Neuronal stem cell (in vitro differentiated cells): ENCODE measurements around the gene SOCS6.

ENCODE experiments used
- DNase-seq: peaks from one replicate; pipeline ENCODE4 v3.0.0-alpha.2; 2013; ENCODE audit warnings: low spot score
- H2AFZ ChIP-seq: one replicate; pipeline ENCODE4 v1.6.1; 2013; ENCODE audit warnings: mild to moderate bottlenecking, low read length, inconsistent platforms
- H2AK5ac ChIP-seq: 2 replicates; pipeline ENCODE4 v1.6.1; 2013; ENCODE audit warnings: low read depth, mild to moderate bottlenecking, inconsistent platforms, low read length, moderate library complexity, mixed read lengths
- H2BK120ac ChIP-seq: 2 replicates; pipeline ENCODE4 v1.6.1; 2013; ENCODE audit warnings: low read depth, mild to moderate bottlenecking, inconsistent platforms, low read length, moderate library complexity, mixed read lengths
- H2BK12ac ChIP-seq: one replicate; pipeline ENCODE4 v1.6.1; 2013; ENCODE audit warnings: low read length, inconsistent platforms
- H2BK15ac ChIP-seq: 2 replicates; pipeline ENCODE4 v1.6.1; 2013; ENCODE audit warnings: mild to moderate bottlenecking, low read length, inconsistent platforms, mixed read lengths
- H2BK5ac ChIP-seq: one replicate; pipeline ENCODE4 v1.6.1; 2013; ENCODE audit warnings: inconsistent platforms, mild to moderate bottlenecking, low read length, moderate library complexity
- H3K14ac ChIP-seq: one replicate; pipeline ENCODE4 v1.6.1; 2013; ENCODE audit warnings: low read length, inconsistent platforms
- H3K18ac ChIP-seq: 2 replicates; pipeline ENCODE4 v1.6.1; 2013; ENCODE audit warnings: low read length, inconsistent platforms
- H3K23ac ChIP-seq: 2 replicates; pipeline ENCODE4 v1.6.1; 2013; ENCODE audit warnings: low read depth, mild to moderate bottlenecking, mixed read lengths, low read length, inconsistent platforms; ENCODE audit not compliant: poor library complexity
- H3K27ac ChIP-seq: replicated peaks from 3 replicates; pipeline ENCODE4 v1.5.1; 2013; ENCODE audit warnings: low read length, inconsistent platforms
- H3K27me3 ChIP-seq, 3 experiments: 2 replicates each; pipeline ENCODE4 v1.6.1; 2013; ENCODE audit warnings: low read length in 3 of 3, mild to moderate bottlenecking in 2 of 3, inconsistent platforms in 1 of 3, low read depth in 1 of 3, mixed read lengths in 1 of 3, moderate library complexity in 1 of 3; ENCODE audit not compliant: control insufficient read depth in 3 of 3, insufficient read depth in 3 of 3
- H3K36me3 ChIP-seq, 2 donors: replicated peaks in 1 of 2; 2 replicates each; pipeline ENCODE4 v1.6.1; 2013; ENCODE audit warnings: low read length in 2 of 2; ENCODE audit not compliant: control insufficient read depth in 2 of 2, insufficient read depth in 2 of 2
- H3K4ac ChIP-seq: 2 replicates; pipeline ENCODE4 v1.6.1; 2013; ENCODE audit warnings: inconsistent platforms, mild to moderate bottlenecking, low read length, moderate library complexity
- H3K4me1 ChIP-seq, 2 donors: 1 replicate in 1 of 2; 2 replicates in 1 of 2; pipeline ENCODE4 v1.6.1; 2013; ENCODE audit warnings: low read length in 2 of 2, low read depth in 1 of 2; ENCODE audit not compliant: control insufficient read depth in 2 of 2, insufficient read depth in 1 of 2
- H3K4me2 ChIP-seq: one replicate; pipeline ENCODE4 v1.6.1; 2013; ENCODE audit warnings: mild to moderate bottlenecking, low read length, inconsistent platforms; ENCODE audit not compliant: insufficient read depth, poor library complexity, severe bottlenecking
- H3K4me3 ChIP-seq, 2 donors: 2 replicates each; pipeline ENCODE4 v1.5.1; 2013; ENCODE audit warnings: low read length in 2 of 2, mild to moderate bottlenecking in 2 of 2, inconsistent platforms in 1 of 2, moderate library complexity in 1 of 2
- H3K79me1 ChIP-seq: one replicate; pipeline ENCODE4 v1.6.1; 2013; ENCODE audit warnings: low read depth, mild to moderate bottlenecking, inconsistent platforms, low read length, moderate library complexity
- H3K9ac ChIP-seq: one replicate; pipeline ENCODE4 v1.6.1; 2013; ENCODE audit warnings: mild to moderate bottlenecking, low read depth, low read length, inconsistent platforms; ENCODE audit not compliant: poor library complexity
- H3K9me3 ChIP-seq, 2 donors: replicated peaks in 1 of 2; 2 replicates each; pipeline versions ENCODE3 to v1.6.1; 2013; ENCODE audit warnings: low read length in 2 of 2, mild to moderate bottlenecking in 2 of 2, inconsistent platforms in 1 of 2, low read depth in 1 of 2, mixed read lengths in 1 of 2, moderate library complexity in 1 of 2; ENCODE audit not compliant: control insufficient read depth in 2 of 2, insufficient read depth in 1 of 2
- H4K8ac ChIP-seq: one replicate; pipeline ENCODE4 v1.6.1; 2013; ENCODE audit warnings: low read depth, mild to moderate bottlenecking, inconsistent platforms, low read length, moderate library complexity
- H4K91ac ChIP-seq: one replicate; pipeline ENCODE4 v1.6.1; 2013; ENCODE audit warnings: low read length, low read depth, mild to moderate bottlenecking, inconsistent platforms; ENCODE audit not compliant: poor library complexity
- WGBS, 2 donors: extraction: QIAGEN DNeasy Blood & Tissue Kit; methylation state at CpG; one replicate each; pipeline ENCODE4 v1.1.7; 2013; ENCODE audit warnings: missing lambda C conversion rate in 2 of 2, mixed read lengths in 1 of 2; ENCODE audit not compliant: insufficient read length in 2 of 2, insufficient replicate concordance in 1 of 2; ENCODE audit errors: extremely low coverage in 2 of 2; 5-methylcytosine and 5-hydroxymethylcytosine counted together

Gene SOCS6

DNA sequence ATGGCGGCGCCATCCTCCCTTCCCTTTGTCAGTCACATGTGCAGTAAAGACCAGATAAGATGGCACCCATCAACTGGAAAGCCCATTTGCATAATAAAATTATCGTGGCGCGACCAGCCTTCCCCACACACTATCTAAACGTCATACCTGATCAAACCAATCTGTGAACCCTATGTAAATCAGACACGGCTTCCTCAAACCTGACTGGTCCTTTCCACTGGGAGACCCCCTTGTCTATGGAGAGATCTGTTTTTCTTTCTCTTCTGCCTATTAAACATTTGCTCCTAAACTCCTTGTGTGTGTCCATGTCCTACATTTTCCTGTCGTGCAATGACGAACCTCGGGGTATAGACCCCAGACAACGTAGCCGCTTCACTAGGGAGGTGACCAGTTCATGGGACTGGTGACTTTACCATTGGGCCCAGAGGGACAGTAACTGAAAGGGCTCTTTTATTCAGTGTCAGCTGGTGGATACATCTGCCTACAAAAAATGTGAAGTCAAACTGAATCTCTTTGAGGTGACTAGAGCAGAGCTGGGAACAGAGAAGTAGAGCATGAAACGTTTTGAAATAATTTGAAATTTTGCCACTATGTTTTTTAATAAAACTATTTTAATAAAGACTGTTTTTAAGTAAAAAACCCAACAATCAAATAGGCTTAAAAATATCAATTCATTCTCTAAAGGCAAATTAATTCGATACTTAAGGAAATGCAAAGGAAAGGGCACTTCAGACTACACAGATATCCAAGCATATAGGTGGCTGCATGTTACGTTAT is 87.5 kb downstream of the SOCS6 start:
- Histone ChIP-seq H3K9me3 (no peaks in the 10 kb centered on the region), H3K4me2 (no peak overlapping the region), H3K4me3 (no peak overlapping the region), H3K36me3 (no peaks in the 10 kb centered on the region), H3K4me1 (peaks cover 0 to 4% of the 10 kb centered on the region in 2 donors), H2AFZ (no peak overlapping the region), H2BK120ac (no peak overlapping the region), H3K79me1 (no peaks in the 10 kb centered on the region), H2AK5ac (no peak overlapping the region), H3K27ac (no peak overlapping the region), H2BK12ac (no peak overlapping the region), H4K91ac (no peak overlapping the region), H3K18ac (no peak overlapping the region), H3K23ac (no peak overlapping the region), H2BK15ac (no peak overlapping the region), H4K8ac (no peak overlapping the region), H3K14ac (no peak overlapping the region), H3K9ac (no peak overlapping the region), H3K27me3 (no peaks in the 10 kb centered on the region), H2BK5ac (no peak overlapping the region), H3K4ac (no peak overlapping the region)
- no peak for DNase-seq
- WGBS, 2 donors = no CpG with 5 or more reads among the region's 15 CpGs

DNA sequence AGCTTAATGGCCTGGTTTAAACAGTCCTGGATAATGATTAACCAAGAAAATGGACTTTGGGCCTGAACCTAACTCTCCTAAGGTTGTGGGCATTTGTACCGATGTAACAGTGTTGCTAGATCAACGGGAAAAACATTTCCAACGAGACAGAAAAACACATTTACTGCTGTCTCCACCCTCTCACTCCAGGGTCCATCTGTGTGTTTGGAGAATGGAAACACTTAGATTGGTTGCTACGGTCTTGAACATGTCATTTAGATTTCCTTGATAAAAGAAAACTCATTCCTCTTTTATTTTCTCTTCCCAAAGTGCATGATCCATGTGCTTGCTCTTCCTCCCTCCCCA is 88.0 kb downstream of the SOCS6 start:
- DNase-seq = no peak
- peaks cover 3 to 6% of the 10 kb centered on the region in 2 donors for H3K4me1 ChIP-seq
- H2BK120ac ChIP-seq = no peak overlapping the region
- H3K9me3 ChIP-seq = no peaks in the 10 kb centered on the region
- H3K9ac ChIP-seq = no peak overlapping the region
- H2AFZ ChIP-seq = no peak overlapping the region
- no peak overlapping the region for H3K18ac ChIP-seq
- no peak overlapping the region for H4K91ac ChIP-seq
- H3K27ac ChIP-seq = no peak overlapping the region
- no peak overlapping the region for H3K4me3 ChIP-seq
- H3K36me3 ChIP-seq = no peaks in the 10 kb centered on the region
- H2BK12ac ChIP-seq = no peak overlapping the region
- H3K23ac ChIP-seq = no peak overlapping the region
- no CpG with 5 or more reads among the region's 4 CpGs for WGBS, 2 donors
- no peak overlapping the region for H2AK5ac ChIP-seq
- H3K79me1 ChIP-seq = no peaks in the 10 kb centered on the region
- no peak overlapping the region for H3K4ac ChIP-seq
- H2BK15ac ChIP-seq = no peak overlapping the region
- H2BK5ac ChIP-seq = no peak overlapping the region
- no peak overlapping the region for H3K4me2 ChIP-seq
- no peak overlapping the region for H3K14ac ChIP-seq
- H3K27me3 ChIP-seq = no peaks in the 10 kb centered on the region
- H4K8ac ChIP-seq = no peak overlapping the region

DNA sequence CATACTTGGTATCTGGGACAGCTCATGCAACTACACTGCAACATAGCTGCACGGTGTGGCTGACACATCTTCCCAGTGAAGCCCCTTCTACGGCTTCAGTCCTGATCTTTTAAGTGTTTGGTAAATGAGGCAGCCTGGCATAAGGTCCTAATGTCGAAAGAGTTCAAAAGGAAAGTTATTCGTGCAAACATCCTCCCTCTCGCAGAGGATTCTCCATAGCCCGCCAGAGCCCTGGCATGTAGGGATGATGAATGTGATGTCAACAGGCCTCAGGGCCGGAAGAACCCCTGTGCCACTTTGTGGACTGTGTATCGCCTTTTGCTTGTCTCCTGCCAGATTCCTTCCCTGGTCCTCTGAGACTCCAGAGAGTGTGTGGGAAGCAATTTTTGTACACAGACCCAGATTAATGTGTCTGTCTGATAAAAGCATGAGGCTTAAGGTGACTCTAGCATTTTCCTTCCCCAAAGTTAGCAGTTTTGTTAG is 88.5 kb downstream of the SOCS6 start:
- H3K23ac ChIP-seq = no peak overlapping the region
- H2AK5ac ChIP-seq = no peak overlapping the region
- no peak overlapping the region for H3K4me2 ChIP-seq
- H3K18ac ChIP-seq = no peak overlapping the region
- no peak overlapping the region for H3K14ac ChIP-seq
- no peak for DNase-seq
- no peak overlapping the region for H2AFZ ChIP-seq
- H3K4me1 ChIP-seq = peaks cover 3 to 9% of the 10 kb centered on the region in 2 donors
- no peak overlapping the region for H3K4me3 ChIP-seq
- no peaks in the 10 kb centered on the region for H3K36me3 ChIP-seq
- no peak overlapping the region for H2BK12ac ChIP-seq
- no peak overlapping the region for H2BK15ac ChIP-seq
- no peaks in the 10 kb centered on the region for H3K79me1 ChIP-seq
- H4K91ac ChIP-seq = no peak overlapping the region
- no peak overlapping the region for H3K27ac ChIP-seq
- no peaks in the 10 kb centered on the region for H3K9me3 ChIP-seq
- H3K4ac ChIP-seq = no peak overlapping the region
- no peak overlapping the region for H3K9ac ChIP-seq
- H2BK5ac ChIP-seq = no peak overlapping the region
- H4K8ac ChIP-seq = no peak overlapping the region
- H3K27me3 ChIP-seq = no peaks in the 10 kb centered on the region
- no peak overlapping the region for H2BK120ac ChIP-seq
- no CpG with 5 or more reads among the region's 8 CpGs for WGBS, 2 donors

DNA sequence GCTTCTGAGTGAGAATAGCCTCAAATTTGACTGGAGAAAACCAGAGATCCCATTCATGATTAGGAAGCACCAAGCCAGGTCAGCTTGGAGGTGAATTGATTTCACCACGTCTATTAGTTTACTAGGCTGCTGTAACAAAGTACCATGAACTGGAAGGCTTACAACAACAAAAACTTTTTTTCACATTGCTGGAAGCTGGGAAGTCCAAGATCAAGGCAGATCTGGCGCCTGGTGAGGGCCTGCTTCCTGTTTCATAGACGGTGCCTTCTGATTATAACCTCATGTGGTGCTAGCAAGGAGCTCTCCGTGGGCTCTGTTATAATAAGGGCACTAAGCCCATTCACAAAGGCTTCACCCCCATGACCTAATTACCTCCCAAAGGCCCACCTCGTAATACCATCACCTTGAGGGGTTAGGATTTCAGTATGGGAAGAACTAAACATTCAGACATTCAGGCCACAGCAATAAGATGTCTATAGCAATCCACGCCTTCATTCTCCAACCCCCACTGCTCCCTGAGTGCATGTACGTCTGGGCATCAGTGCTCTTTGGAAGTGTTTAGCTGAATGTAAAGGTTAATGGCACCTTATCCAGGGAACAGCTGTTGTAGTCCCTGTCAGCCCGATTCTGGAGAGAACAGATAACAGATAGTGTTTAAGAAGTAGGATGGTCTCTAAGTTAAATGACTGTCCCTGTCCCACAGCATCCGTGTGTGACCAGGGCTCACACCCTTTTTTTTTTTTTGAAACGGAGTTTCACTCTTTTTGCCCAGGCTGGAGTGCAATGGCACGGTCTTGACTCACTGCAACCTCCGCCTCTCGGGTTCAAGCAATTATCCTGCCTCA is 89.2 kb downstream of the SOCS6 start:
- H2BK12ac ChIP-seq = no peak overlapping the region
- H3K36me3 ChIP-seq = no peaks in the 10 kb centered on the region
- no peak overlapping the region for H2BK120ac ChIP-seq
- H3K23ac ChIP-seq = no peak overlapping the region
- no peak overlapping the region for H2BK5ac ChIP-seq
- no peak overlapping the region for H2AFZ ChIP-seq
- no peak for DNase-seq
- no peaks in the 10 kb centered on the region for H3K79me1 ChIP-seq
- H2AK5ac ChIP-seq = no peak overlapping the region
- H3K9ac ChIP-seq = no peak overlapping the region
- no peaks in the 10 kb centered on the region for H3K27me3 ChIP-seq
- WGBS, 2 donors = no CpG with 5 or more reads among the region's 13 CpGs
- H3K9me3 ChIP-seq = no peaks in the 10 kb centered on the region
- H2BK15ac ChIP-seq = no peak overlapping the region
- no peak overlapping the region for H4K91ac ChIP-seq
- H3K4me3 ChIP-seq = no peak overlapping the region
- H3K18ac ChIP-seq = no peak overlapping the region
- no peak overlapping the region for H4K8ac ChIP-seq
- H3K4me1 ChIP-seq = peaks cover 3 to 9% of the 10 kb centered on the region in 2 donors
- H3K4me2 ChIP-seq = no peak overlapping the region
- H3K27ac ChIP-seq = no peak overlapping the region
- no peak overlapping the region for H3K14ac ChIP-seq
- no peak overlapping the region for H3K4ac ChIP-seq
